ENCODE measurements around the gene RNF4. TPM values are rescaled to one million over a fixed set of nuclear protein-coding genes. Genes with fewer than 3 reads are reported as not detected.
"Not testable (repeated sequence)": the region's sequence is repeated elsewhere in the genome, so short reads cannot be mapped to it uniquely, and the experiment has no call there.

The RNF4 gene
- total RNA-seq, 1 donor from 2014 or later = 86.7 TPM

DNA sequence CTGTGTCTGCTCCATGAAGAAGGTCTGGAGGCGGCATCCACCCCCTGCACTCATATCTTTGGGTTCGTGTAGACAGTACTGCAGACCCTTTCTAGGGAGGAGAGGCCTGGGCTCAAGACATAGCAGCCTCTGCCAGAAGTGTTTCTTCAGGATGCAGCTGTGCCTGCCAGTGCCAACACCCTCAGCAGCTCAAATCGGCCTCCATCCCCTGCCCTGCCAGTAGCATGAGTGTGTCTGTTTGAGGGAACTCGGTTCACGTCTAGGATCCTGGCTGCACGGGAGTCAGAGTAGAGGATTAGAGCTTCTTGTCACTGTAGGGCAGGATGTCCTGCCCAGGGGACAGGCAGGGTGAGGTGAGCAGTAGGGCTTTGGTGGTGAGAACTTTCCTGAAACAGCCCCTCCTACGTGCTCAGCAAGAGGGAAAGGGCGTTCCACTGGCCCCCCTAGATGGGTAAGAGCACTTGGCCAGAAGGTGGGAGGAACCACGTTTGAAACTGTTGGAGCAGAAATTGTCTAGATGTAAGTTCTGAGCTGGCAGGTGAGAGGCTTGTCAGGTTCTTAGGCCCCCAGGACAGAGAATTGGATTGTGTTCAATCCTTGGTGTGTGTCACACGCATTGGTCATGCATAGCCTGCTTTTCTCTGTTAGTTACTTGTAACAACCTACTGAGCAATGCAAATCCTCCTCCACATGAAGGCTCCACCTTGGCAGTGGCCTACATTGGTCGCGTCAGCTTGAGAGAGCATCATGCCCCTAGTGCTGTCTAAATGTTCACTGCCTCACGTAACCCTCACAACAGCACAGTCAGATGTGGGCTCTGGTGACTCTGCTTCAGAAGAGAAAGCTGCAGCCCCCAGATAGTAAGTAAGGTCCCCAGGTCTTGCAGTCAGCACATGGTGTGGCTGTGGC is 41.7 kb downstream of the RNF4 start:
- H3K4me3 ChIP-seq (ENCODE audit: low read depth, low read length) = no peak overlapping the region
- no peak for TF ChIP-seq CTCF (conservative IDR thresholded peaks at IDR 0.05; ENCODE audit: low read depth, low read length)
- no peak for DNase-seq (ENCODE audit: low read depth)

DNA sequence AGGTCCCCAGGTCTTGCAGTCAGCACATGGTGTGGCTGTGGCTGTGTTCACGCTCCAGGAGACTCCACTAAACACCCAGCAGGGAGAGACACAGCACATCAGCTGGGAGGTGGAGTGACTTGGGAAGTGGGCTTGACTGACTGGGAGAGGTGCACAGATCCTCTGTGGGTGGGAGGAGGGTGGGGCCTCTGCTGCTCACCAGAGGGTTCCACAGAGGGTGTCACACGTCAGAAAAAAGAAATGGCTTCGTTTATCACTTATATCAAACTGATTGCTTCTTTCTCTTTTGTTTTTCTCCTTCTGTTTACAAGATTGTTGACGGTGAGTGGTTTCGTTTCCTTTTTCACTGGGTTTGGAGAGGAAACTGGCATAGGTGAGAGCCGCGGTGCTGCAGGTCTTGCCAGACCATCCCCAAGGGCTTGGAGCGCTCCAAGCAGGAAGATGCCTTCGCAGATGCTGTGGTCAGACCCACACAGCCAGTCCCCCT is 42.8 kb downstream of the RNF4 start:
- no peak overlapping the region for H3K4me3 ChIP-seq (ENCODE audit: low read depth, low read length)
- TF ChIP-seq CTCF (conservative IDR thresholded peaks at IDR 0.05; ENCODE audit: low read depth, low read length) = no peak
- DNase-seq (ENCODE audit: low read depth) = no peak

DNA sequence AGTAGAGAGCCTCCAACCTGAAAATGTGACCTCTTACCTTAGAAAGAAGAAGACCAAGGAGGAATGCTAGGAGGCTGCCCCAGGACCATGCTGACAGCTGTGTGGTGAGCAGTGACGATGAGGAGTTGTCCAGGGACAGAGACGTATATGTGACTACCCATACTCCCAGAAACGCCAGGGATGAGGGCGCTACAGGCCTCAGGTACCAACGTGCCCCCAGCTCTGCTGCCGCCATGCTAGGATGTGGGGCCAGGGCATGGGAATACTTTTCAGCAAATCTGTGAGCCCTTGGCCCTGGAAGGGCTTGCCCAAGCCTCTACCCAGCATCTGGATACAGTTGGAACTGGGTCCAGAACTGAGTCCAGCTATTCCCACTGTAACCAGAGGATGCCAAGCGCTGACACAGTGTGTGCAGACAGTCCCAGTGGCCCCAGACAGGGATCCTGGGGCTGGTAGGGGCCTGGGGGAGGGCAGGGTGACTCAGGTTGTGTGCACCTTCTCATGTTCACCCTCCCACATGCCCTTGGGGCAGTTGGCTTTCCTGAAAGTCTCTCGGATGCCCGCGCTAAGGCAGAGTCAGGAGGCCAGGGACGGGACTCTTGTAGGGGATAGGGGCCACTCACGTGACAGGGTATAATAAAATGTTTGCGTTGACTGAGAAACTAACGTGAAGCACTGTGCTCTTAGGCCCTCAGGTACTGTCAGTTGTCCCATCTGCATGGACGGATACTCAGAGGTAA is 43.7 kb downstream of the RNF4 start:
- no peak overlapping the region for H3K4me3 ChIP-seq (ENCODE audit: low read depth, low read length)
- no peak for DNase-seq (ENCODE audit: low read depth)
- no peak for TF ChIP-seq CTCF (conservative IDR thresholded peaks at IDR 0.05; ENCODE audit: low read depth, low read length)

- H3K4me3 ChIP-seq (ENCODE audit: low read depth, low read length); DNase-seq (ENCODE audit: low read depth): not testable (repeated sequence)
Measured at GRCh38 chr4:2514193-2514592, 45.3 kb downstream of the RNF4 start.

DNA sequence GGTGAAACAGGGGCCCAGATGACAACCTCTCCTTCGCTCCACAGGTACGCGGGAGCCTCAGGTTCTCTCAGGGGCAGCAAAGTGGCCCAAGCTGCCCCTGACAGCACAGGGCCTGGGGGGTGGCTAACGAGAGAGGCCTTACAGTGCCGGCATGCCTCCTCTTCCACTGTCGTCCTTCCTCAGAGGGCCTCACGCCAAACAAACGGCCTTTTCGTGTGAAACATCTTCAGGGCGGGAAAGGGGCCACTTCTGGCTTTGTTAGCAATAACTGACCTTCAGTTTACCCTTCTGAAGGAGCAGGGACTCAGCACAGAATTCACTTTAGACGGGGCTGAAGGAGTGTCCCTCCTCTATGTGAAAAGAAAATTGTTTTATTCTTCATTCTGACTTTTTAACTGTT is 46.0 kb downstream of the RNF4 start:
- DNase-seq (ENCODE audit: low read depth); H3K4me3 ChIP-seq (ENCODE audit: low read depth, low read length): not testable (repeated sequence)

DNA sequence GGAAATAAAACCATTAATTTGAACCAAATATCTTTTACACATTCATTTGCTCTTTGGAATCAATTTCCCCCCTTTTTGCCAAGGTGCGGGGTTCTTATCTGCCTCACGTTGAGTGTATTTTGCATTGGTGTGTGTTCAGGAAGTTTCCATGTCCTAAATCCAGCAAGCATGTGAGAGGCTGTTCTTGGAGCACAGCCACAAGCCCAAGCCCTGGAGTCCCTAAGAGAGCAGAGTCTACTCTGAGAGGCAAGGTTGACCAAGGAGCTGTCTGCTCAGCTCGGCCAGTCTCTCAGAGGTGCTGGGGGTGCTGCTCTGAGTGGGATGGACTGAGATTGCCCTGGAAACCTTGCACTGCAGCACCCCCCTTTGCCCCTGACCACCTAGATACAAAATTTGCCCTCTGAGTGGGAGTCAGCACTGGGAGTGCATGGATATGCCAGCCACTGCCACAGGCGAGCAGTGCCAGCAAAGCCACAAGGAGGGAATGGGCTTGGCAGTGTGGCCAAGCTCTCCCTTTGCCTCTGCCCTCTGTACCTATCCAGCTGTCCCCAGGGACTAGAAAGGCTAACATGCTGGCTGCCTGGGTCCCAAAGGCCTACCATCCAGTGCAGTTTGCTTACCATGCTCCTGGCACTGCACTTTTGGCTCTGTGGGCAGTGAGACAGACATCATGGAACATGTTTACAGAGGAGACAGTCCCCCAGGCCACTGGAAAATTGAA is 47.1 kb downstream of the RNF4 start:
- no peak for TF ChIP-seq CTCF (conservative IDR thresholded peaks at IDR 0.05; ENCODE audit: low read depth, low read length)

DNA sequence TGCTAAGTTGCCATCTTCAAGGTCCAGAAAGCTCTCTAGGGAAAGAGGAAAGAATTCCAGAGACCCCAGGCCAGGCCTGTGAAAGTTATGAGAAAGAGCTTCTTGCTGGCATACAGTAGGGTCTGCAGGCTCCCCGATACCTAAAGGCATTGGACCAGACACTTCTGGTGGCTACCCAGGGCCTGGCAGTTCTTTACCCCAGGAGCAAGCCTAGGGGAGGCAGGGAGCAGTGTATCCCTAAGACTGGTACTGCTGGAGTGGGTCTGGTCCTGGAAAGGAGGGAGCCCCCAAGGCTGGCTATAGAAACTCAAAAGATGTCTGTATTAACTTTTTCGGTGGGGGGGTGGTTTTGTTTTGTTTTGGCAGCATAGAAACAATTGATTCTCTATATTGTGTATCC is 47.7 kb downstream of the RNF4 start:
- no peak for TF ChIP-seq CTCF (conservative IDR thresholded peaks at IDR 0.05; ENCODE audit: low read depth, low read length)
- DNase-seq (ENCODE audit: low read depth) = no peak
- no peak overlapping the region for H3K4me3 ChIP-seq (ENCODE audit: low read depth, low read length)

More for the DNA sequence above, 47.1 kb downstream of the RNF4 start:
- no peak for DNase-seq (ENCODE audit: low read depth)
- no peak overlapping the region for H3K4me3 ChIP-seq (ENCODE audit: low read depth, low read length)

All from epithelial cell of proximal tubule (primary cell).